VCaP (cell line): Measurements from ENCODE around the gene CFAP410.
A peak's percentile ranks its signal among the peaks of the same experiment; 100 is the strongest.

ENCODE experiments used
- H3K27ac ChIP-seq: fragments of 450-650 bp; 2 replicates; pipeline ENCODE4 v1.5.1; 2017
- CTCF ChIP-seq: fragments of 450-650 bp; conservative IDR thresholded peaks from 2 replicates; pipeline ENCODE4 v1.5.1; 2017; ENCODE audit warnings: mild to moderate bottlenecking, moderate library complexity

Gene CFAP410

GRCh38 chr21:44331209-44331608 is 8.0 kb downstream of the CFAP410 start:
- TF ChIP-seq CTCF: no peak
- no peak overlapping the region for H3K27ac ChIP-seq

GRCh38 chr21:44330698-44331097 is 8.5 kb downstream of the CFAP410 start:
- no peak overlapping the region for H3K27ac ChIP-seq
- TF ChIP-seq CTCF: no peak

GRCh38 chr21:44329971-44330681 is 9.1 kb downstream of the CFAP410 start:
- peak overlapping the region; percentile 41 for H3K27ac ChIP-seq
- no peak for TF ChIP-seq CTCF

GRCh38 chr21:44329086-44329889 is 9.9 kb downstream of the CFAP410 start:
- TF ChIP-seq CTCF: no peak
- H3K27ac ChIP-seq: peak overlapping the region; percentile 41

GRCh38 chr21:44328242-44328895 is 10.8 kb downstream of the CFAP410 start:
- TF ChIP-seq CTCF: no peak
- H3K27ac ChIP-seq: peak overlapping the region; percentile 41

GRCh38 chr21:44327603-44327974 is 11.6 kb downstream of the CFAP410 start:
- H3K27ac ChIP-seq: no peak overlapping the region
- TF ChIP-seq CTCF: no peak
